Common myeloid progenitor, CD34-positive (primary cell): ENCODE data around the gene GYS1.

Source experiments
- CTCF ChIA-PET: fragments of 350-600 bp; sonication (Branson Sonifier 250); formaldehyde crosslinking; loops from one replicate; lab custom pipeline; 2021; ENCODE audit warnings: antibody characterized with exemption; lab: Charles Lee
- POLR2A ChIA-PET: fragments of 350-600 bp; sonication (Branson Sonifier 250); formaldehyde crosslinking; loops from one replicate; lab custom pipeline; 2021; ENCODE audit warnings: antibody characterized with exemption; lab: Charles Lee
- DNase-seq, 3 donors: peaks; one replicate each; pipeline versions ENCODE4 v3.0.0 to v3.0.0-alpha.2; 2013
- H3K27ac ChIP-seq, 2 experiments: 1 replicate in 1 of 2; 2 replicates in 1 of 2; pipeline ENCODE4 v1.7.0; 2013; ENCODE audit warnings: inconsistent platforms in 2 of 2, low read length in 2 of 2, mild to moderate bottlenecking in 2 of 2, low read depth in 1 of 2, moderate library complexity in 1 of 2; ENCODE audit not compliant: severe bottlenecking in 2 of 2, insufficient read depth in 1 of 2, poor library complexity in 1 of 2
- H3K27me3 ChIP-seq, 5 experiments: replicated peaks in 2 of 5; 1 replicate in 3 of 5; 2 replicates in 2 of 5; pipeline versions ENCODE4 v1.6.1 to v1.7.0; 2013; ENCODE audit warnings: low read length in 4 of 5, mild to moderate bottlenecking in 2 of 5, moderate library complexity in 2 of 5, inconsistent platforms in 1 of 5; ENCODE audit not compliant: insufficient read depth in 5 of 5, control insufficient read depth in 4 of 5
- H3K36me3 ChIP-seq, 4 experiments: 1 replicate in 2 of 4; 2 replicates in 2 of 4; pipeline versions ENCODE4 v1.6.1 to v1.7.0; 2013; ENCODE audit warnings: low read length in 3 of 4, control low read depth in 1 of 4, mild to moderate bottlenecking in 1 of 4; ENCODE audit not compliant: control insufficient read depth in 4 of 4, insufficient read depth in 4 of 4
- H3K4me1 ChIP-seq, 4 experiments: 1 replicate in 3 of 4; 2 replicates in 1 of 4; pipeline versions ENCODE4 v1.6.1 to v1.7.1; 2013; ENCODE audit warnings: low read length in 3 of 4, mild to moderate bottlenecking in 3 of 4, control low read depth in 1 of 4, inconsistent platforms in 1 of 4, moderate library complexity in 1 of 4; ENCODE audit not compliant: control insufficient read depth in 4 of 4, insufficient read depth in 4 of 4; ENCODE audit errors: control extremely low read depth in 1 of 4
- H3K4me3 ChIP-seq, 7 experiments: 1 replicate in 4 of 7; 2 replicates in 3 of 7; pipeline versions ENCODE4 v1.5.1 to v1.7.0; 2013; ENCODE audit warnings: mild to moderate bottlenecking in 7 of 7, low read length in 6 of 7, moderate library complexity in 6 of 7, inconsistent platforms in 2 of 7, low read depth in 2 of 7, control low read depth in 1 of 7; ENCODE audit not compliant: insufficient read depth in 4 of 7, control insufficient read depth in 1 of 7; ENCODE audit errors: extremely low read depth in 1 of 7
- H3K9me3 ChIP-seq, 5 experiments: 1 replicate in 4 of 5; 2 replicates in 1 of 5; pipeline versions ENCODE4 v1.6.1 to v1.7.1; 2013; ENCODE audit warnings: low read length in 4 of 5, mild to moderate bottlenecking in 2 of 5, inconsistent platforms in 1 of 5, low read depth in 1 of 5, moderate library complexity in 1 of 5; ENCODE audit not compliant: control insufficient read depth in 4 of 5, insufficient read depth in 2 of 5; ENCODE audit errors: control extremely low read depth in 1 of 5
- WGBS: methylation state at CpG from one replicate; pipeline ENCODE4 v1.1.5; 2013; ENCODE audit not compliant: insufficient coverage; 5-methylcytosine and 5-hydroxymethylcytosine counted together

Gene GYS1

GRCh38 chr19:48975947-48976847, 16.9 kb downstream of the GYS1 start:
- Histone ChIP-seq H3K4me1 (no peaks in the 10 kb centered on the region), H3K9me3 (no peaks in the 10 kb centered on the region), H3K36me3 (peaks cover 0 to 33% (median 22%) of the 10 kb centered on the region in 4 experiments), H3K27me3 (no peaks in the 10 kb centered on the region), H3K27ac (no peak overlapping the region), H3K4me3 (no peak overlapping the region)
- WGBS: 94% methylated on average over 9 of the region's 13 CpGs
- CTCF ChIA-PET: interaction anchor here (0.6 to 3.4 kb wide), 5 partner anchors 9 to 134 kb away, joined by 3 to 19 read pairs (median 5); partner anchors contain the start of genes GYS1 and RUVBL2
- POLR2A ChIA-PET: interaction anchor here (0.7 kb wide), 1 partner anchor 17 kb away, joined by 4 read pairs; the partner anchor contains the start of gene GYS1
- DNase-seq: peak; percentile 57 to 87 (median 82)

GRCh38 chr19:48970923-48971395, 22.1 kb downstream of the GYS1 start:
- POLR2A ChIA-PET: interaction anchor here (0.7 to 1.2 kb wide), 7 partner anchors 16 to 324 kb away, joined by 3 to 10 read pairs (median 4); partner anchors contain the start of gene BAX

GRCh38 chr19:48970139-48970766, 22.9 kb downstream of the GYS1 start:
- POLR2A ChIA-PET: interaction anchor here (0.7 to 1.2 kb wide), 7 partner anchors 16 to 324 kb away, joined by 3 to 10 read pairs (median 4); partner anchors contain the start of gene BAX
- Histone ChIP-seq H3K27ac (no peak overlapping the region), H3K27me3 (no peaks in the 10 kb centered on the region), H3K4me3 (no peak overlapping the region), H3K36me3 (peaks cover 14 to 60% (median 45%) of the 10 kb centered on the region in 4 experiments), H3K4me1 (peaks cover 6 to 24% (median 20%) of the 10 kb centered on the region in 4 experiments), H3K9me3 (no peaks in the 10 kb centered on the region)
- DNase-seq: no peak
- WGBS: 95% methylated on average over 17 of the region's 23 CpGs
- CTCF ChIA-PET: interaction anchor here (0.6 to 3.0 kb wide), 25 partner anchors 8 to 182 kb away, joined by 3 to 17 read pairs (median 4); partner anchors contain the start of genes DHDH, GYS1, HSD17B14 and RUVBL2

More at GRCh38 chr19:48970923-48971395, 22.1 kb downstream of the GYS1 start:
- peak; percentile 87 to 94 (median 89) for DNase-seq
- no peaks in the 10 kb centered on the region for H3K9me3 ChIP-seq
- no peaks in the 10 kb centered on the region for H3K27me3 ChIP-seq
- peaks cover 5 to 24% (median 16%) of the 10 kb centered on the region in 4 experiments for H3K4me1 ChIP-seq
- 18% methylated on average over 10 of the region's 19 CpGs for WGBS
- H3K4me3 ChIP-seq: no peak overlapping the region
- H3K36me3 ChIP-seq: peaks cover 14 to 57% (median 45%) of the 10 kb centered on the region in 4 experiments
- no peak overlapping the region for H3K27ac ChIP-seq
- CTCF ChIA-PET: interaction anchor here (0.7 to 3.0 kb wide), 22 partner anchors 9 to 183 kb away, joined by 3 to 17 read pairs (median 4); partner anchors contain the start of genes DHDH, GYS1 and RUVBL2

- 96% methylated on average over 41 of the region's 45 CpGs for WGBS
- DNase-seq: peak; percentile 52 to 71 (median 66)
- Histone ChIP-seq H3K9me3 (no peaks in the 10 kb centered on the region), H3K27me3 (no peaks in the 10 kb centered on the region), H3K4me3 (no peak overlapping the region), H3K36me3 (peaks cover 14 to 58% (median 44%) of the 10 kb centered on the region in 4 experiments), H3K4me1 (peaks cover 6 to 28% (median 23%) of the 10 kb centered on the region in 4 experiments), H3K27ac (no peak overlapping the region)
- CTCF ChIA-PET: interaction anchor here (0.6 to 3.0 kb wide), 16 partner anchors 7 to 182 kb away, joined by 3 to 17 read pairs (median 4); partner anchors contain the start of genes DHDH, GYS1, HSD17B14 and RUVBL2
- POLR2A ChIA-PET: no interaction called here
These were observed 23.6 kb downstream of the GYS1 start for GRCh38 chr19:48969276-48970138.

- Histone ChIP-seq H3K9me3 (no peaks in the 10 kb centered on the region), H3K4me3 (no peak overlapping the region), H3K27me3 (no peaks in the 10 kb centered on the region), H3K36me3 (peaks cover 14 to 51% (median 37%) of the 10 kb centered on the region in 4 experiments), H3K27ac (no peak overlapping the region), H3K4me1 (peaks cover 9 to 35% (median 30%) of the 10 kb centered on the region in 4 experiments)
- DNase-seq: no peak
- POLR2A ChIA-PET: no interaction called here
- WGBS: 98% methylated on average over 15 of the region's 15 CpGs
- CTCF ChIA-PET: interaction anchor here (2.3 kb wide), 1 partner anchor 24 kb away, joined by 7 read pairs; the partner anchor contains the start of genes GYS1 and RUVBL2
These were observed 24.3 kb downstream of the GYS1 start for GRCh38 chr19:48968813-48969218.
